Islet precursor cell (in vitro differentiated cells): ENCODE measurements around the gene THADA.
"Not testable (repeated sequence)": the region's sequence is repeated elsewhere in the genome, so short reads cannot be mapped to it uniquely, and the experiment has no call there.

ENCODE experiments used
- DNase-seq: peaks from one replicate; pipeline ENCODE4 v3.0.0-alpha.2; 2018

The THADA gene

DNA sequence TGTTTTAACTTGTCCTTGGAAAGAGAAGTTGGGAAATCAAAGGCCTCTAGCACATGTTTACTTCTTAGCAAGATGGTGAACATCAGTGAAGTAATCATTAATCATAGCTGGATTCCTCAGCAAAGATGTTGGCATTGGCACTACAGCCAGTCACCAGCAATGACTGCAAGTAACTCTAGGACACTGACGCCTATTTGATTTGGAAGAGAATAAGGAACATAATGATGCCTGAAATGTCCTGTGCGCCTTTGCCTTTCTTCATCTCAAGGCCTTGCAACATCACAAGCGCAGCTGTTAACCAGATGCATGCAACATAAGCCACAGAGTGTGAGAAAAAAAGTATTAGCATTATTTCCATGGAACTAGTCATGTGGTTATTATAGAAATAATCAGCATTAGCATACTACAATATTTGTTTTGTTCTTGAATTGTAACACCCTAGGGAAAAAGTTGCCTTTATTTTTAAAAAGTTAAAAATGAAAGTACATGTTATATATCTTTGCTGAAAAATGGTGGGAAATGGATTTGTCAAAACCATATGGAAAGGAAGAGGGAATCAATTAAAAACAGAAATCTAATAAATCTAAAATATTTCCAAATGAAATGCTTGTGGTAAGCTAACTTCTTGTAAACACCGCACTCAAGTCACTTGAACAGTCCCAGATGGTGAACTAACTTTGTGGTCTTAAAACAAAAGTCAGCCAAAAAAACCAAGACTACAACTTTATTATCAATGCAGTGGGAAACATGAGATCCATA is 55.6 kb downstream of the THADA start:
- DNase-seq = no peak

DNA sequence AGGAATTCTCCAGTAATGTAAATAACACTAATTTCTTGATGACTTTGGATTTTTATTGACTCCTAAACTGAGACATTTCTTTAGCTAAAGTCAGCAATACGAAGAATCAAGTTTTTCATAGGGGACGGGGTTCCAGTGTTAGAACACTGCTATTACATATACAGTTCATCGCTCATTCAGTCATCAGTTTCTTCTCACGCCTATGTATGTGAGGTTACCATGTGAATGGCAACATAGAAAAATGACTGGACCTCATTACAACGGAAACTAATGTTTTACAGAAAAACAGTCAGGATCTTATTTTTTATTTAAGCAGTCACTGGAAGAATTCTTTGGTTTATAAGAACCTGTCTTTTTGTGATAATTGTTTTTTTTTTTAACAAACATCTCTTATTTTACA is 56.4 kb downstream of the THADA start:
- DNase-seq = no peak

DNA sequence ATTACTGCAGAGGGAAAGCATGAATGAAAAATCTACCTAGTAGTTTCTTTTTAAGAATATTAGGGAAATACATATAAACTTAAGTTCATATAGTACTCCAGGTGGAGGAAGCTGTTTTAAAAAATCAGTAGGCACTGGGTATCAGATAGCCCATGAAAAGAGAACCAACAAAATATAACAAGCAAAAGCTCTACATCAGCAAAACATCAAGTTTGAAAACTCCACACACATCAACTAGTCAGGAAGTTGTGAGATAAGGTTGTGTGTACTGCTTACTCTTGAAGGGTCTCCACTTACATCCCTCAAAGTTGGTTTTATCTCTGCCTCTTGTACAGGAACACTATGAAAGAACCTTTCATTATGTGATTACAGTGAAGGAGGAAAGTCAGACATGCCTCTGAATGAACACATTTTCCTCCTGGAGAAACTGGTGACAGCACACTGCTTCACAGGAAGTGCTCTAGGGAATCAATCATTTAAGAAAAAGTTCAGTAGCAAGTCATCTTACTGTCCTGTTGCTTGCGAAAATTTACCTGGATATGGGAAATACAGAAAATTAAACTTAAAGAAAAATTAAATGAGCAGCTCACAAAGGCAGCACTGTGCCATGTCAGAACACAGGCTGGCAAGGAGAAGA is 57.7 kb downstream of the THADA start:
- no peak for DNase-seq

DNA sequence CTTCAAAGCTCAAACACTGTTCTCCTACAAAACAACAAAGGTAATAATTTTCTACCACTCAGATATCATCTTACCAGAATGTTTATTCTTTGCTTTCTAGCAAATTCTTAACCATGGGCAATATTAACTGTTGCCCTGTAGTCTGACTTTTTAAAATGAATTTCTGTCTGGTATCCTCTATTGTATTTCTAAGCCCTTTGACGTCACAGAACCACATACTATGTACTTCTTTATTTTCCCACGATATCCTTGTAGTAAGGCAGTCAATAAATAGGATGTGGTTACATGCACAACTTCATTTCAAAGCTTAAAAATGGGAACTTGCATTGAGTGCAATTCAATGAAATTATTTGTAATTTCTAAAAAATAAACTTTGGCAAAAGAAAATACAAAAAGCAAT is 58.7 kb downstream of the THADA start:
- DNase-seq = no peak

DNA sequence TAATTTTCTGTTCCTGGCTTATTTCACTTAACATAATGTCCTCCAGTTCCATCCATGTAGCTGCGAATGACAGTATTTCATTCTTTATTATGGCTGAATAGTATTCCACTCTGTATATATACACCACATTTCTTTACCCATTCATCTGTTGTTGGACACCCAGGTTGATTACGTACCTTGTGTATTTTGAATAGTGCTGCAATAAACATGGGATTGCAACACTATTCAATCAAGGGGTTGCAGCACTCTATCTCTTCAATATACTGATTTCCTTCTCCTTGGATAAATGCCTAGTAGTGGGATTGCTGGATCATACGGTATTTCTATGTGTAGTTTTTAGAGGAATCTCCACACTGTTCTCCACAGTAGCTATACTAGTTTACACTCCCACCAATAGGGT is 61.3 kb downstream of the THADA start:
- DNase-seq = no peak

DNA sequence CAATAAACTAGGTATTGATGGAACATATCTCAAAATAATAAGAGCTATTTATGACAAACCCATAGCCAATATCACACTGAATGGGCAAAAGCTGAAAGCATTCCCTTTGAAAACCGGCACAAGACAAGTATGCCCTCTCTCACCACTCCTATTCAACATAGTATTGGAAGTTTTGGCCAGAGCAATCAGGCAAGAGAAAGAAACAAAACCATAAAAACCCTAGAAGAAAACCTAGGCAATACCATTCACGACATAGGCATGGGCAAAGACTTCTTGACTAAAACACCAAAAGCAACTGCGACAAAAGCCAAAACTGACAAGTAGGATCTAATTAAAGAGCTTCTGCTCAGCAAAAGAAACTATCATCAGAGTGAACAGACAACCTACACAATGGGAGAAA is 63.3 kb downstream of the THADA start:
- DNase-seq = not testable (repeated sequence)

DNA sequence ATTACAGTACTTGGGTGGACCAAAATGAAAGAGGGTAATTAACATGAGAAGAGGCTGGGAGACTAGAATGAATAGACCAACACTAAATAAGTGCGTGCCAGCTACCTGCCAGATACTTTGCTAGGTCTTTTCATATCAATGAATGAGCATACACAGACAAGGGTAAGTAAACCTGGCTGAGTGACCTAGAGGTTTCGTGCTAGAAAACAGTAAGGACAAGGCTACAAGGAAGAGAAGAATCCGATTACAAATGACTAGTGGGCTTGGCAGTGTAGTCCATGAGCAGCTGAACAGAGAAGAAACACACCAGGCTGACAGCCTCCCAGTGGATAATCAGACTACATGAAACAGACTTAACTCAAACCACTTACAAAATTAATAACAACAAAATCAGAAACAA is 64.6 kb downstream of the THADA start:
- no peak for DNase-seq

DNA sequence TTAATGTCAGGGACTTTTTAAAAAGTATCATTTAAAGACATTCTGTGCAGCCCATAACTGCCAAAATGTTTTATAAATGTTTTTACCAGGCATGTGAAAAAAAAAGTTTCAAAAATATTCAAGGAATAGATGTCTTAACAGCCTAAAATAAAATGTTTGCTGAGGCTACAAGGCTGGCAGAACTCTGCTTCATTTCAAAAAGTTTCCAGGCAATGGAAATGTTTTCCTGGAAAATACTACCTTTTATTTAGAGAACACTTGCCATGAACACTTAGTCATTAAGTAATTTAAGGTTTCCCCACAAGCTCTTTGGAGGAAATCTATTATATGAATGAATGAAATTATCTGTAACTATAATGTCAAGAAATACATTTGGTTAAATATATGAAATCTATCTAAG is 68.8 kb downstream of the THADA start:
- DNase-seq = no peak

DNA sequence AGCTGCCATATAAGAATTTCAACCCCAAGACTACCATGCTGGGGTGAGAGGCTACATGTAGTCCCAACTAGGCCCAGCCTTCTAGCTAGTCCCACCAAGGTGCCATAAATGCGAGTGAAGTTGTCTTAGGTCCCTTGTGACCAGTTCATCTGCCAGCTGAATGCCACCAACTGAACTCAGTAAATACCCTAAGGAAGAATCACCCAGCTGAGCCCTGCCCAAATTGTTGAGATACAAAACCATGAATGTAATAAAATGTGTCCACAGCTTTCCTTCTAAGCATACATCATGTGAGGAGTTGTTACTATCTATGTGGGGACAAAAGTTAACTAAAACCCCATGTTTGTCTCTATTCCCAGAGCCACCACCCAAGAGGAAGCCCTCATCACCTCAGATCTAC is 70.3 kb downstream of the THADA start:
- DNase-seq = no peak

DNA sequence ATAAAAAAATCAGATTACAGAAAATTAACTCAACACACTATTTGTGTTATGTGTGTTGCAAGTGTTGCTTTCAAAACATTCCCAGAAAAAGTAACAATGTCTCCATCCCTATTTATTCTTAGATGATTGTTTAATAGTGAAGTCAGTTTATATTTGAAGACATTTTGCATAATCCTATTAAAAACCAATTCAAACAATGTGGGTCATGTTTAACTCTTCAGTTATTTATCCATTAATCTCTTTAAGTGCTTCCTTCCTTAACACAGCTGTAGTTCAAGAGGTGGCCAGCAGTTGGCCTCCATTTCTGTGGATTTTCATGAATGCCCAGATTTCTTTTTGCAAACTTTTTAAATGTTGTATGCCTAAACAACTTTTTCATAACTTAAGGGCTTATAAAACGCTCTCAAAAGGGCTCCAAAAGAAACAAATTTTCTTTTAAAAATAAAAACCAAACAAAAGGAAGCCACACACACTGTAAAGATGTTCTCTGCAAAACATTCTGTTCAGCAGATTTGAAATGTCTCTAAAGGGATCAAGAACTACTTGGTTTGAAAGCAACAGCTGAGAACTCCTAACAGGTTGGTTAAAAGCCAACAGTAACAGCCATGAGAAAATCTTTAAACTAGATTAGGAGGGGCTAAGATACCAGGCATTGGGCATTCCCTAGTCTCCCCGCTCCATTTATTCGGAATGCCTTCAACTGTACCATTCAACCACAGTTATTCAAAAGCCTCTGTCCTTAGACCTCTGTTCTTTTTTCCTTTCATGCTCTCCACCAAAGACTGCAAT is 71.5 kb downstream of the THADA start:
- no peak for DNase-seq

DNA sequence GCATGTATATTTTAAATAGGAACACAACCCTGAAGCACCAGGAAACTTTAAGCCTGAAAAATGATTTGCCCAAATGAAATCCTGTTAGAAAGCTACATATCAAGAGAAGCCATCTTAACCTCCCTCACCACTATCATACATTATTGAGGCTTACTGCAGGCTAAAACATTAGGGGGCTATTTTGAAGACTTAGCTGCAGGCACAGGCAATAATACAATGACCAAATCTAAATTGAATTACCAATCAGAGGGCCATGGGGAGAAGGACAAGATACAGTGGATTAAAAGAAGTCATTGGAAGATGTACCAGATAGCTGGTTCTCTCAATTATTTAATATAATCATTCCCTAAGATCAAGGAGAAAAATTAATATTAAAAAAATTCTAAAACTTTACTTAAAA is 73.7 kb downstream of the THADA start:
- no peak for DNase-seq

DNA sequence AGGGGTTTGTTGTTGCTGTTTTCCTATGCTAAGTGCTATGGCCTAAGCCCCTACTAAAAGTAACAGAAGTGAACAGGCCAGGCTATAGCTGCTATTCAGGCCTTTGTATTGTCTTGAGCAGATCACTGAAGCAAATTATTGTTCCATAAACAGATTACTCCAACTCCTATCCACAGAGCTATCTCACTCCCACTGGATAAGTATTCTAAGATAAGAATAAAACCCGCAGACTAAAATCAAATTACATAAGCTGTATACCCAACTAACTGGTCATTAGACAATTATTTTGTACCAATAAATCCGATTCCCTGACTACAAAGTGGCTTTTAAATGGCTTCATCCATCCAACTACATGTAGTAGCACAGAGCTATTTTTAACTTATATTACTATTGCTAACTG is 74.3 kb downstream of the THADA start:
- no peak for DNase-seq

DNA sequence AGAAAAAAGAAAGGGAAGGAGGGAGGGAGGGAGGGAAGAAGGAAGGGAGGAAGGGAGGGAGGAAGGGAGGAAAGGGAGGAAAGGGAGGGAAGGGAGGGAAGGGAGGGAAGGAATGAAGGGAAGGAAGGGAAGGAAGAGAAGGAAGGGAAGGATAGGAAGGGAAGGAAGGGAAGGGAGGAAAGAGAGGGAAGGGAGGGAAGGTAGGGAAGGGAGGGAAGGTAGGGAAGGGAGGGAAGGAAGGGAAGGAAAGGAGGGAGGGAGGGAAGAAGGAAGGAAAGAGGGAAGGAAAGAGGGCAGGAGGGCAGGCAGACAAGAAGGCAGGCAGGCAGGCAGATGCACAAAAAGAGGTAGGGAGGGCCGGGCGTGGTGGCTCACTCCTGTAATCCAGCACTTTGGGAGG is 74.9 kb downstream of the THADA start:
- DNase-seq = no peak

DNA sequence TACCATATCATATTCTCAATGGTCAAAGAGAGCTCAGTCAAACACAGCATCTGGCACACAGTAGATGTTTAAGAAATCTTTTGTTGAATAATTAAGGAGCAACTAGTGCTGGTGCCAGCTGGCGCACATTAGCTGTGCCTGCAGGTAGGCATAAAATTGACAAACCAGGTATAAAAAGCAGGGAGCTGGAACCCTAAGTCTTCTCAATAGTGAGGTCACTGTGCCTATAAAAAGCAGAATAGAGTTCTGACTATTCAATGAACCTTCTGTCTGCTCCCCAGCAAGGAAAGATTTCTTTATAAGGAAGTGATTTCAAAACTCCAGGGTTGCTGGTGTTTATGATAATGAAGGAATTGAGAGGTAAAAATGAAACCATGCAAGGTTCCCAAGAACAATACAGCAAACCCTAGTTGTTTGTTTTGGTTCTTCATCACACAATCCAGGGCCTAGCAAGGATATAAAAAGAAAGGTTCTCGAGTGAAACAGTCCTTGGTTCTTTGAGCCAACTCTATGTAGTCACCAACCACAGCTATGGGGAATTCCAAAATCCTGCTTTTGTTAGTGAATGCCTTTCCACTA is 76.1 kb downstream of the THADA start:
- DNase-seq = no peak

DNA sequence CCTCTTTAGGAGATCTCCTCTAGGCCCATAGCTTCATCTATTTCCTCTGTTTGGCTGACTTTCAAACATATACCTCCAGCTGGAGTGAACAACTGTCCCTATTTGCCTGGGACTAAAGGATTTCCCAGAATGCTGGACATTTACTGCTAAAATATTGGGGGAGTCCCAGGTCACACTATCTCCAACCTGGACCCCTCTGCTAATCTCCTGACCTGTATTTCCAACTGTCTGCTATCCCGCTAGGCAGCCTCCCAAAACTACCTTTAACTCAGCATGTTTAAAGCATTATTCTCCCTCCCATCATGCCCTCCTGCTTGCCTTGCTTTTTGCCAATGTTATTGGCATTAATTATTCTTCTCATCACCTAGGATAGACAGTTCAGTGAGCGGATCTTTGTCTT is 77.1 kb downstream of the THADA start:
- no peak for DNase-seq

DNA sequence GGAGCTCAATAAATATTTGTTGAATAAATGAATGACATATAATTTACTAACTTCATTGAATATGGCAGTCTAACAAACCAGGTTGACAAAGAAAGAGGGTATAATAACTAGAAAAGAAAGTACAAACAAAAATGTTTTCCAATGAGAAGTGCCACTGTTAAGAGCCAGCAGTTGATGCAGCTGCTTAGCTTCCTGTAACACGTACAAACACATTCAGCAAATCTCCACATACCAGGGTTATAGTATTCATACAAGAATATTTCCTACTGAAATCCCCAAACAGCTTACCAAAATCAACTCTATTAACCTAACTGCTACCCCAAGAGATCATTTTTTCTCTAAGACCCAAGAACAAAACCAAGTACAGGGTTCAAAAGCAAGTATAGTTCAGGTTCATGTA is 77.7 kb downstream of the THADA start:
- no peak for DNase-seq

DNA sequence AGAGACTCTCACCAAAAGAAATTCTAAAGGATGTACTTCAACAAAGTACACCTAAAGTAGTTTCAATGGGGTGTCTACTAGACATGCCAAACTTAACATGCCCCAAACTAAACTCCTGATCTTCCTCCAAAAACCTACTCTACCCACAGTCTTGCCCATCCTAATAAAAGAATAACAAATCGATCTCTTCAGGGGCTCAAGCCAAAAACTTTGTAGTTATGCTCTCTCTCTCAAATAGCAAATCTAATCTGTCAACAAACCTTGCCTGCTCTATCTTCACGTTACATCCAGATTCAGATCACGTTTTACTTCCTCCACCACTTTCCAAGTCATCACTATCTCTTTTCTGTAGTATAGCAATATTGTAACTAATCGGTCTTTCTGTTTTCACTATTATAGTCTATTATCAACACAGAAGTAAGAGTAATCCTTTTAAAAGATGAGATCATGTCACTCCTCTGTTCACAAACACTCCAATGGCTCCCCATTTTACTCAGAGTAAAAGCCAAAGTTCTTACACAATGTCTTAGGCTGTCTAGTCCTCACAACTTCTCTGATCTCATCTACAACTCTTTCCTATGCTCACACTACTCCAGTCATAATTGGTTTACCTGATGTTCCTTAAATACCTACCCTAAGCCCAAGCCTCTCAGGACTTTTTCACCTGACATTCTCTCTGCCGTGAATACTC is 79.9 kb downstream of the THADA start:
- DNase-seq = no peak

DNA sequence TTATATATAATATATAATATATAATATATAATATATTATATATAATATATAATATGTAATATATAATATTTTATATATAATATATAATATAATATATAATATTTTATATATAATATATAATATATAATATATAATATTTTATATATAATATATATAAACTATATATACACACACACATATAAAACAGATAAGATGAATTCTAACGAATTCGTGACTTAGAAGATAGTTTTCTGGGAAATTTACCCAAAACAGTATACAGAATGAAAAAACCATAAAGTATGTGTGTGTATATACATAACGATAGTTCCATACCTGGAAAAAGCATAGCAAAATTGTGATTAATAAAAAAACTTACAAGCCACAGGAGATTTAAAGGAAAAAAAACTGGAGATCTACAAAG is 80.6 kb downstream of the THADA start:
- DNase-seq = no peak

DNA sequence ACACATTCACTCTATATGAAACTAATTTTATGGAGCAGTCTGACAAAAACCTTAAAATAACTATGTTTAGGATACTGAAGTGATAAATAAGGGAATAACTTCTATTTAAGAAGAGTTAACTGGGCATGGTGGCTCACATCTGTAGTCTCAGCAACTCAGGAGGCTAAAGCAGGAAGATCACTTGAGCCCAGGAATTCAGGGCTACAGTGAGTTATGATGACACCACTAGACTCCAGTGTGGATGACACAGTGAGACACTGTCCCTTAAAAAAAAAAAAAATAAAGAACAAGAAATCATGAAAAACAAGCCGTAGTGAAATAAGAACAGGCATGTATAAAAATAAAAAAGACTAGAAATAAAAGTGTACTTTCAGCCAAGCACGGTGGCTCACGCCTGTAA is 82.0 kb downstream of the THADA start:
- DNase-seq = no peak

DNA sequence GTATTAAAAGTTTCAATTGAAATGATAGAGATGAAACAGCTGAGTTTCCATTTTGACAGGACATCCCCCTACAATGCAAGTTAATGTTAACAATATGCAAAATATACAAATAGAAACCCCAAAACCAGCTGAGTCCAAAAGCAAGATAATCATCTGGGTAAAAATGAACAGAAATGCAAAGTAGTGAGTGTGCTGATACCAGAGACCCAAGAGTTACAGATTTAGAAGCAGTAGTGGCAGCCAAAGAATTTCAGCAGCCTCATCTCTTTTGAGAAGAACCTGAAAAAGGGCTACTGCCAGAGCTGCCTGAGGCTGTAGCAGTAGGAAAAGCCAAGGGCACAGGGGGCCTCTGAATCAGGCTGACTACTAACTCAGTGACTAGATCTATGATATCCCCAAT is 82.6 kb downstream of the THADA start:
- DNase-seq = no peak

DNA sequence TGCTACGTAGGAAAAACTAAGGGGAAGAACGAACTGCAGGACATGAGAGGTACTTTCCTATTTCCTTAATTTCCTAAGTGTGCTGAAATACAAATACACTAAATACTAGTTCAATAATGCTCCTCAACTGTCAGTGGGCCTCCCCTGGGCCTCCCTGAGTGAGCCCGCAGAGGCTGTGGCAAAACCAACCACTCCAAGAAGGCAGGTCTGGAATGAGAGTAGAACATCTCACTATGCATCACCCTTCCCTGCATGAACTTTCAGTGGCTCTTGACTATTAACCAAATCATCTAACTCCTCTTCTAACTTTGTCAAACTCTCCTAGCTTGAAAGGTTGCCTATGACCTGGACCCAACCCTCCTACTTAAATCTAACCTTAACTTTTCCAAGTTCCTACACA is 84.6 kb downstream of the THADA start:
- DNase-seq = no peak

DNA sequence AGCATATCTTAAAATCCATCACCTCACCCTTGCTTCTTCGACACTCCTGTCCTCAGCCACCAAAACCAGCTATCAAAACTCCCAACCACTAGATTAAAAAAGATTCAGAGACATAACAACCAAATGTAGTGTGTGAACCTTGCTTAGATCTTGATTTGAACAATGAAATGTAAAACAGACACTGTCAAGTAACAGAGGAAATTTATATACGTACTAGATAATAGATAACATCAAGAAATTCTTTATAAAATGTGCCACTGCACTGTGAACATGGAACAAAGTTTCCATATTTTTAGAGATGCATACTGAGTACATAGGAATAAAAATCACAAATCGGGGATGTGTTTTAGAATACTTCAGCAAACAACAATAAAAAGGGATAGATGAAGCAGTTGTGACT is 86.0 kb downstream of the THADA start:
- DNase-seq = no peak

DNA sequence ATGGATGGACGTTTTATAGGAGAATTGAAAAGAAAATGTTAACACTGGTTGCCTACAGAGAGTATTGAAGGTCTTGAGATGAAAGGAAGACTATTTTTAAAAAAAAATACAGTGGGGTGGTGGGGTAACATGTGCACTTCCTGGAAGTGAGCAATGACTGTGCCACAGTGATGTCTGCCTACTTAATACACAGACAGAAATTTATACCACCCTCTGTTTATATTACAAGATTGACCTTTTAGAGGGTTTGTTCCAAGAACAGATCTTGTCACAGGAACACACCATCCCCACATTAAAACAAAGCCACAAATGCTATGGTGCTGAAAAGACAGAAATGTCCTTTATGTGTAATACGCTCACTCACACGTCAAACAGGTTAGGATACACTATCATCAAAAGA is 87.6 kb downstream of the THADA start:
- no peak for DNase-seq
